HG02852 (cell line): Measurements from ENCODE around the gene LRRC28.

Source experiments
- ATAC-seq: cut with Tn5 transposase; IDR thresholded peaks from one replicate; pipeline ENCODE4 v1.9.1; 2021; ENCODE audit warnings: mild to moderate bottlenecking, moderate library complexity; ENCODE audit not compliant: unreplicated experiment

Gene LRRC28

GRCh38 chr15:99249270-99249841 lies 1.9 kb upstream of the LRRC28 start, which contains the start of gene TTC23:
TSS of gene TTC23 (minus strand) at chr15:99249581. CDS start at chr15:99228712, 20,869 bp downstream.
- ATAC-seq, result no peak

GRCh38 chr15:99250001-99250400 lies 1.3 kb upstream of the LRRC28 start:
- ATAC-seq, result no peak

GRCh38 chr15:99250494-99250856 lies 806 bp upstream of the LRRC28 start:
- ATAC-seq, result no peak

- ATAC-seq, result no peak
These were observed 1.0 kb downstream of the LRRC28 start for GRCh38 chr15:99252326-99252725.

GRCh38 chr15:99253381-99254090 lies 2.3 kb downstream of the LRRC28 start:
- ATAC-seq, result no peak

GRCh38 chr15:99257107-99257750 lies 5.9 kb downstream of the LRRC28 start:
- ATAC-seq, result no peak

- no peak for ATAC-seq
These were observed 12.8 kb downstream of the LRRC28 start for GRCh38 chr15:99264125-99264524.

- ATAC-seq, result no peak
These were observed 14.3 kb downstream of the LRRC28 start for GRCh38 chr15:99265541-99266070.

GRCh38 chr15:99267957-99268356 lies 16.7 kb downstream of the LRRC28 start:
- no peak for ATAC-seq

- no peak for ATAC-seq
These were observed 17.1 kb downstream of the LRRC28 start for GRCh38 chr15:99268431-99268830.

- no peak for ATAC-seq
These were observed 22.5 kb downstream of the LRRC28 start for GRCh38 chr15:99273801-99274200.

GRCh38 chr15:99275061-99275460 lies 23.8 kb downstream of the LRRC28 start:
- ATAC-seq, result no peak

GRCh38 chr15:99275525-99276128 lies 24.3 kb downstream of the LRRC28 start:
- ATAC-seq, result no peak

GRCh38 chr15:99279290-99279689 lies 28.0 kb downstream of the LRRC28 start:
- ATAC-seq, result no peak

- no peak for ATAC-seq
These were observed 28.5 kb downstream of the LRRC28 start for GRCh38 chr15:99279827-99280226.

- no peak for ATAC-seq
These were observed 30.8 kb downstream of the LRRC28 start for GRCh38 chr15:99282121-99282520.

GRCh38 chr15:99282586-99282985 lies 31.3 kb downstream of the LRRC28 start:
- no peak for ATAC-seq

GRCh38 chr15:99283717-99284116 lies 32.4 kb downstream of the LRRC28 start:
- ATAC-seq, result no peak

GRCh38 chr15:99291643-99292042 lies 40.4 kb downstream of the LRRC28 start:
- ATAC-seq, result no peak

- ATAC-seq, result no peak
These were observed 44.6 kb downstream of the LRRC28 start for GRCh38 chr15:99295840-99296239.

GRCh38 chr15:99296386-99296785 lies 45.1 kb downstream of the LRRC28 start:
- ATAC-seq, result no peak

GRCh38 chr15:99303907-99304306 lies 52.6 kb downstream of the LRRC28 start:
- no peak for ATAC-seq
